Stimulated activated CD8-positive, alpha-beta memory T cell treated with anti-CD3 and anti-CD28 coated beads, Interleukin-15, amount 100 ng/mL, for 48 hours (primary cell): ENCODE data around the gene PRSS1.
"Not testable (repeated sequence)": the region's sequence is repeated elsewhere in the genome, so short reads cannot be mapped to it uniquely, and the experiment has no call there.

Experiments used
- DNase-seq, 2 donors: peaks; one replicate each; pipeline ENCODE4 v3.0.0-alpha.2; 2020; ENCODE audit warnings: low read depth in 2 of 2

Gene PRSS1

DNA sequence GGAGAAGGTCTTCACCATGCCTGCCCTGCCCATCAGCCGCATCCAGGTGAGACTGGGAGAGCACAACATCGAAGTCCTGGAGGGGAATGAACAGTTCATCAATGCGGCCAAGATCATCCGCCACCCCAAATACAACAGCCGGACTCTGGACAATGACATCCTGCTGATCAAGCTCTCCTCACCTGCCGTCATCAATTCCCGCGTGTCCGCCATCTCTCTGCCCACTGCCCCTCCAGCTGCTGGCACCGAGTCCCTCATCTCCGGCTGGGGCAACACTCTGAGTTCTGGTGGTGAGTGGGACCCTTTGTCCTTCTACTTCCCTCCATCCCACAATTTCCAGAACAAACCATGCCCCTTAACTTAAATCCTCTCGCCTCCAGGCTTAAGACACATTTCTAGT, 24.0 kb downstream of the PRSS1 start:
- no peak for DNase-seq

DNA sequence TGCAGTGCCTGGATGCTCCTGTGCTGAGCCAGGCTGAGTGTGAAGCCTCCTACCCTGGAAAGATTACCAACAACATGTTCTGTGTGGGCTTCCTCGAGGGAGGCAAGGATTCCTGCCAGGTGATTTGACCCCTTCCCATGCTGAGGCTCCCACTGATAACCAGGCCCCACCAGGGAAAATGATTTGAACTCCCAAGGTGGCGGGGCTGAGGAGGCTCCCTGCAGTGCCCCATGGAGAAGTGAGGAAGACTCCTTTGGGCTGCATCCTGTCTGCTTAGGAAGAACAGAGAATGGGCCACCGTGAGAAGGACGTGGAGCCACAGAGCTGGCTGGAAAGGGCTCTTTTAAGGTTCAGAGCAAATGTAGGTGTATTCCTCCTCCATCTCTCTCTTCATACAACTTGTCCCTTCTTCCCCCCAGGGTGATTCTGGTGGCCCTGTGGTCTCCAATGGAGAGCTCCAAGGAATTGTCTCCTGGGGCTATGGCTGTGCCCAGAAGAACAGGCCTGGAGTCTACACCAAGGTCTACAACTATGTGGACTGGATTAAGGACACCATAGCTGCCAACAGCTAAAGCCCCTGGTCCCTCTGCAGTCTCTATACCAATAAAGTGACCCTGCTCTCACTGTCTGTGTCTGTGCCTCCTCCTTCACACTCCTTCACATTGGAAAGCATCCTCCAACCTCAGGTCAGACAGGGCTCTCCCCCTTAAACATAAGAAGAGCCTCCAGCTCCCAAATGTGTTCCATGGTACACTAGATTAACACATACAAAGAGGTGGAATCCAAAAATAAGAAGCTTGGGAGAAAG, 24.9 kb downstream of the PRSS1 start:
- no peak for DNase-seq

- no peak for DNase-seq
Measured at GRCh38 chr7:142774826-142775225, 25.6 kb downstream of the PRSS1 start.

- not testable (repeated sequence) for DNase-seq
Measured at GRCh38 chr7:142775351-142776115, 26.3 kb downstream of the PRSS1 start.

- no peak for DNase-seq
Measured at GRCh38 chr7:142776206-142776844, 27.1 kb downstream of the PRSS1 start.

GRCh38 chr7:142776845-142777225, 27.6 kb downstream of the PRSS1 start:
- DNase-seq, result not testable (repeated sequence)

- DNase-seq, result no peak
Measured at GRCh38 chr7:142777318-142777717, 28.0 kb downstream of the PRSS1 start.

DNA sequence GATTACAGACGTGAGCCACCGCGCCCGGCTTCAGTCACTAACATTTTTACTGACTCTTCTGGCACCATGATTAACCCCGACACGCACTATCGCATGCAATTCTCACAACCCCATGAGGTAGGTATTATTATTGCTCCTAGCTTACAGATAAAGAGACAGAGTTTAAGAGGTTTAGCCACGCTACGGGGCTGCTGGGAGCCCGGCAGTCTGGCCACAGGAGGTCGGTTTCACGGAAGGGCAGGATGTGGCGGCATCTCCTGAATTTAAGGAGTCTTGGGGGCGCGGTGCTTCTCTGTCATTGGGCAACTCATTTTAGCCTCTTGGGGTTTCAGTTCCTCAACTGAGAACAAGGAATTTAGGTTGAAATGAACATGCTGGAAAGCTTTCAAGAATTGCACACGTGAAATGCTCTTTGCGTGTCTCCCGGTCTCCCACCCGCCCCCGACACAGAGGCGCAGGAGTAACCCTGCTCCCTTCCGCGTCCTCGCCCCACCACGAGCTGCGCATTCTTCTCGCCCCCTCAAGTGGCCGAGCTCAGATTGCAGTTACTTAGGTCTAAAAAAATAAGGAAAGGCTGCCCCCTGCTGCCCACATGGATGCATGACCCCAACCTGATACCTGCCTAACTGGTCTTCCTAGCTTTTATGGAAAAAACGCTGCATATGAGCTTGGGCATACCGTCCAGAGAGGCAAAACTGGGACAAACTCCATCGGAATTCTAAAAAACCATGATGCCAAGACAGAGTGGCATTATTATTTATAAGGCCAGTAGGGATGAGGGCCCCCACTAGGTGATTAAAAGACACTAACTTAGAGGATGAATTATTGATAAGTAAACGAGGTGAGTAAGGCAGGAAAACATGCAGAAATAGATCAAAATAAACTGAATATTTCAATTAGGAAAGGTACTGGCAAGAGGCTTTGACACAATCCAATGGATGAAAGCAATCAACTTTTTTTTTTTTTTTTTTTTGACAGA, 33.9 kb downstream of the PRSS1 start:
- peak in 1 of 2 donors; percentile 48 for DNase-seq

DNA sequence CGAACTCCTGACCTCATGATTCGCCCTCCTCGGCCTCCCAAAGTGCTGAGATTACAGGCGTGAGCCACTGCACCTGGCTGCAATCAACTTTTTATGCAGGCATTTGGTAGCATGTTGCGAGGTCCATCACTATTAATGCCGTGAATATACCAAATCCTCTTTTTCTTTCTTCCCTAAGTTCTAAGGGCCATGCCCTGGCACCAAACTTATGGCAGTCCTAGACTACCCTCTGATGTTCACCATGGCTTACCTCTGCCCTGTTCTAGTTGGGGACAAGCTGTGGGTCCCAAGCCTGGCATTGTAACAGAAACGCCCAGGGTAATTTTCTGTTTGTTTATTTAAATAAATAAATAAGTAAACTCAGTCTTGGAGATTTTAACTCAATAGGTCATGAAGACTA, 34.8 kb downstream of the PRSS1 start:
- DNase-seq, result no peak

DNA sequence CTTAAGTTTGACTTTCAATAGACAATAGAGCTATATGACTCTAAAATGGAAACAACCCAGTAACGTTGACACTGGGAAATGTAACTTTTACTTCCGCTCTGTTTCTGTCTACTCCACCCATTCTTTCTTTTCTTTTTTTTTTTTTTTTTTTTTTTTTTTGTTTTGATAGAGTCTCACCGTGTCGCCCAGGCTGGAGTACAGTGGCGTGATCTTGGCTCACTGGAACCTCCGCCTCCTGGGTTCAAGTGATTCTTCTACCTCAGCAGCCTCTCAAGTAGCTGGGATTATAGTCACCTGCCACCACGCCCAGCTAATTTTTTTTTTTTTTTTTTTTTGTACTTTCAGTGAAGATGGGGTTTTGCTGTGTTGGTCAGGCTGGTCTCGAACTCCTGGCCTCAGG, 35.4 kb downstream of the PRSS1 start:
- no peak for DNase-seq

DNA sequence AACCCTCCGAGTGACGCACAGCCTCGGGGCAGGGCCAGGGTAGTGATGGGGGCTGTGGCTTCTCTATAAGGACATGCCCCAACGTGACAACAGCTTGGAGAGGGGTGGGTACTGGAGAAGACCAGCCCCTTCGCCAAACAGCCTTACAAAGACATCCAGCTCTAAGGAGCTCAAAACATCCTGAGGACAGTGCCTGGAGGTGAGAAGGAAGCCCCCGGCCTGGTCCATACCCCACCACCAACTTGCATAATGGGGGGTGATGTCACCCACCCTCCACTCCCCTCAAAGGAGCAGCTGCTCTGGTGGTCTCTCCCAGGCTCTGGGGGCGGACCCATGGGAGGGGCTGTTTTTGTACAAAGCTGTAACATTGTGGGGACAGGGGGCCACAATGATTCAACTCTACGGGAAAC, 36.6 kb downstream of the PRSS1 start:
- DNase-seq, result peak in 1 of 2 donors; percentile 64

- no peak for DNase-seq
Measured at GRCh38 chr7:142787034-142787768, 37.9 kb downstream of the PRSS1 start.

GRCh38 chr7:142787783-142788182, 38.5 kb downstream of the PRSS1 start:
- no peak for DNase-seq

DNA sequence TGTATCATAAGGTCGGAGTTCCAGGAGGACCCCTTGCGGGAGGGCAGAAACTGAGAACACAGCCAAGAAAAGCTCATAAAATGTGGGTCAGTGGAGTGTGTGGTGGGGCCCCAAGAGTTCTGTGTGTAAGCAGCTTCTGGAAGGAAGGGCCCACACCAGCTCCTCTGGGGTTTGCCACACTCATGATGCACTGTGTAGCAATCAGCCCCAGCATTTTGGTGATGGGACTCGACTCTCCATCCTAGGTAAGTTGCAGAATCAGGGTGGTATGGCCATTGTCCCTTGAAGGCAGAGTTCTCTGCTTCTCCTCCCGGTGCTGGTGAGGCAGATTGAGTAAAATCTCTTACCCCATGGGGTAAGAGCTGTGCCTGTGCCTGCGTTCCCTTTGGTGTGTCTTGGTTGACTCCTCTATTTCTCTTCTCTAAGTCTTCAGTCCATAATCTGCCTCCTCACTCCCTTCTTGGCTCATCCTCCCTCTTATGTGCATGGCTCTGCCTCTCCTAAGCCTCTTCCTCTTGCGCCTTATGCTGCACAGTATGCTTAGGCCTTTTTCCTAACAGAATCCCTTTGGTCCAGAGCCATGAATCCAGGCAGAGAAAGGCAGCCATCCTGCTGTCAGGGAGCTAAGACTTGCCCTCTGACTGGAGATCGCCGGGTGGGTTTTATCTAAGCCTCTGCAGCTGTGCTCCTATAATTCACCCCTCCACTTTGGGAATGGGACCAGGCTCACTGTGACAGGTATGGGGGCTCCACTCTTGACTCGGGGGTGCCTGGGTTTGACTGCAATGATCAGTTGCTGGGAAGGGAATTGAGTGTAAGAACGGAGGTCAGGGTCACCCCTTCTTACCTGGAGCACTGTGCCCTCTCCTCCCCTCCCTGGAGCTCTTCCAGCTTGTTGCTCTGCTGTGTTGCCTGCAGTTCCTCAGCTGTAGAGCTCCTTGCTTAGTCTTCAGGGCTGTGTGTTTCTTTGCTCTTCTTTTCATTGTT, 39.3 kb downstream of the PRSS1 start:
- no peak for DNase-seq

DNA sequence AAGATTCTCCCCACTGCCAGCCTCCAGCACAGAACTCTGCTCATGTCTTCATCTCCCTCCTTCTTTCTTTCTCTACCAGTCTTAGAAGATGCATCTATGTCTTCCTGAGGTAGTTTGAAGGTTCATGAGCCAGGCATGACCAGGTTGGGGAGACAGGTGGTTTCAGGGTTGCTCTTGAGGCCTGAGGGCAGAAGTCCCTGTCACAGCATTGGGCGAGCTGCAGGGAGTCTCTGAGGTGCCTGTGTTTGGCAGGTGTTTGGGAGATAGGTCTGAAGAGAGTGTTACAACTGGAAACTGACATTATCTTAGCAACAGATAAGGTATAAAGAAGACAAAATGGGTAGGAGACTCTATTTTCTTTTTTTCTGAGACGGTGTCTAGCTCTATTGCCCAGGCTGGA, 40.2 kb downstream of the PRSS1 start:
- DNase-seq, result no peak

DNA sequence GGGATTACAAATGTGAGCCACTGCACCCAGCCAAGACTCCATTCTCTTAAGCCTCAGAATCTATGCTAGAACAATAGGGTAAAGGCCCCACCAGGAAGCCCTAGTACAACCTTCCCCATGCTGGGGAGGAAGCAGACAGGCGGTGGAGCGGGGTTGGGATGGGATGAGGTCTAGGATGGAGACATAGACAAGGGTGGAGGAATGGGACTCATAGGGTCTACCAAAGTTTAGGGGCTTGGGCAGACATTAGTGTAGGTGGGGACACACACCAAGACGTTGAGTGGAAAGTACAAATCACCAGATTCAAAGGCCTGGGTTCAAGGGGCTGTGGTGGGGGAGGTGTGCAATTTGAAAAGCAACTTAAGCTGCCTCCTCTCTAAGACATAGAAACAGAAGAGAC, 40.8 kb downstream of the PRSS1 start:
- DNase-seq, result no peak

DNA sequence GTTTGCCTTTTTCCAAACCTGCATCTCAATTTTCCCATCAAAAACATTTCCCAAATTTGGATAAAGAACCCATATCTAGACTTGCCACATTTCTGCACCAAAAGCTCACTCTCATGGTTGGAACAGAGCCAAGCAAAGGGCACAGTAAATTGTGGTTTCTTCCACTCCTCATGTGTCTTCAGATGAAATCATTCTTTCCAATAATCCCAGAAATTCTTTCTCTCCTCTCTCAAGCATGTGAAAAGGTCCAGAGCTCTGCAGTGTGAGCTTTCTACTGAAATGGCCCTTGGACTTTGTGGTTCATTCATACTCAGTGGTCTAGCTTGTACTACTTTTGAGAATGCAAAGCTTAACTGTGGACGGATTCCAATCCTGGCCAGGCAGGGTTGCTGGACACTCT, 41.3 kb downstream of the PRSS1 start:
- DNase-seq, result no peak

GRCh38 chr7:142791502-142791901, 42.2 kb downstream of the PRSS1 start:
- DNase-seq, result no peak

- no peak for DNase-seq
Measured at GRCh38 chr7:142792129-142792528, 42.9 kb downstream of the PRSS1 start.

- no peak for DNase-seq
Measured at GRCh38 chr7:142792593-142792992, 43.3 kb downstream of the PRSS1 start.
